ENCODE data around the gene CDK19.

- TF ChIP-seq POLR2AphosphoS5 (IDR thresholded peaks at IDR 0.05; ENCODE audit: low read depth) = no peak
- TF ChIP-seq EZH2 (IDR thresholded peaks at IDR 0.05; ENCODE audit: low read depth, unreplicated experiment) = no peak
- TF ChIP-seq CTCF (conservative IDR thresholded peaks at IDR 0.05; ENCODE audit: low read depth in 2 of 2) = no peak
- TF ChIP-seq REST (IDR thresholded peaks at IDR 0.05; ENCODE audit: unreplicated experiment) = no peak
- TF ChIP-seq EZH2phosphoT487 (IDR thresholded peaks at IDR 0.05; ENCODE audit: unreplicated experiment) = no peak
- TF ChIP-seq CREB1 (CRISPR knock-in tag; IDR thresholded peaks at IDR 0.05; ENCODE audit: low read depth) = no peak
- no peak for TF ChIP-seq ZNF114 (CRISPR knock-in tag; IDR thresholded peaks at IDR 0.05)
- TF ChIP-seq ETS1 (IDR thresholded peaks at IDR 0.05) = no peak
- no peak for TF ChIP-seq STAT1 (IDR thresholded peaks at IDR 0.05; ENCODE audit: unreplicated experiment)
- no peak for TF ChIP-seq JUNB (IDR thresholded peaks at IDR 0.05; ENCODE audit: unreplicated experiment)
- TF ChIP-seq ZNF462 (CRISPR knock-in tag; IDR thresholded peaks at IDR 0.05) = no peak
- TF ChIP-seq ZNF331 (CRISPR knock-in tag; IDR thresholded peaks at IDR 0.05; ENCODE audit: low read depth) = no peak
- TF ChIP-seq NANOG (IDR thresholded peaks at IDR 0.05; ENCODE audit: borderline replicate concordance) = no peak
These were observed 218.9 kb downstream of the CDK19 start for GRCh38 chr6:110596354-110596753.
